HepG2 (cell line): ENCODE results near the gene CHPF. TPM values are rescaled to one million over a fixed set of nuclear protein-coding genes. Genes with fewer than 3 reads are reported as not detected.

ENCODE experiments used
- ATRX ChIP-seq: sonication (generic); formaldehyde crosslinking; IDR thresholded peaks from 2 replicates; pipeline ENCODE4 v1.4.0; 2020; ENCODE audit warnings: missing genetic modification reagents, borderline replicate concordance
- CHD2 ChIP-seq: IDR thresholded peaks from 2 replicates; pipeline ENCODE4 v1.6.1; 2011; ENCODE audit warnings: low read depth, low read length, improper control_type of control experiment
- FOXO1 ChIP-seq: sonication (generic); formaldehyde crosslinking; IDR thresholded peaks from 2 replicates; pipeline ENCODE4 v1.4.0; 2020; ENCODE audit warnings: missing genetic modification reagents
- GMEB1 ChIP-seq: sonication (generic); formaldehyde crosslinking; IDR thresholded peaks from 2 replicates; pipeline ENCODE4 v1.5.1; 2020; ENCODE audit warnings: missing genetic modification reagents, mild to moderate bottlenecking, borderline replicate concordance
- KDM4B ChIP-seq: sonication (generic); formaldehyde crosslinking; IDR thresholded peaks from 2 replicates; pipeline ENCODE4 v1.4.0; 2020; ENCODE audit warnings: missing genetic modification reagents
- KLF12 ChIP-seq: sonication (generic); formaldehyde crosslinking; IDR thresholded peaks from 2 replicates; pipeline ENCODE4 v1.4.0; 2020; ENCODE audit warnings: missing genetic modification reagents, borderline replicate concordance
- NCOA5 ChIP-seq: sonication (generic); formaldehyde crosslinking; IDR thresholded peaks from 2 replicates; pipeline ENCODE4 v1.4.0; 2020; ENCODE audit warnings: missing genetic modification reagents
- POLR2G ChIP-seq: fragments of 200-400 bp; formaldehyde crosslinking; IDR thresholded peaks from 2 replicates; pipeline ENCODE4 v1.6.1; 2018; ENCODE audit warnings: mild to moderate bottlenecking, low read depth, low read length, moderate library complexity
- SNAPC2 ChIP-seq: sonication (generic); formaldehyde crosslinking; IDR thresholded peaks from 2 replicates; pipeline ENCODE4 v1.8.1; 2022; ENCODE audit warnings: mild to moderate bottlenecking, missing genetic modification reagents
- SP140L ChIP-seq: sonication (generic); formaldehyde crosslinking; IDR thresholded peaks from 2 replicates; pipeline ENCODE4 v1.4.0; 2020; ENCODE audit warnings: missing genetic modification reagents, borderline replicate concordance
- ZFP36L2 ChIP-seq: sonication (generic); formaldehyde crosslinking; IDR thresholded peaks from 2 replicates; pipeline ENCODE4 v1.4.0; 2020; ENCODE audit warnings: missing genetic modification reagents
- ZNF121 ChIP-seq: sonication (generic); formaldehyde crosslinking; IDR thresholded peaks from 2 replicates; pipeline ENCODE4 v1.5.0; 2020; ENCODE audit warnings: mild to moderate bottlenecking, missing genetic modification reagents
- ZNF30 ChIP-seq: sonication (generic); formaldehyde crosslinking; IDR thresholded peaks from 2 replicates; pipeline ENCODE4 v1.5.0; 2020; ENCODE audit warnings: mild to moderate bottlenecking, missing genetic modification reagents
- ZNF33B ChIP-seq: sonication (generic); formaldehyde crosslinking; IDR thresholded peaks from 2 replicates; pipeline ENCODE4 v1.5.1; 2020; ENCODE audit warnings: mild to moderate bottlenecking, missing genetic modification reagents
- ZNF512 ChIP-seq: sonication (generic); formaldehyde crosslinking; IDR thresholded peaks from 2 replicates; pipeline ENCODE4 v1.4.0; 2020; ENCODE audit warnings: mild to moderate bottlenecking, missing genetic modification reagents
- ZNF543 ChIP-seq: sonication (generic); formaldehyde crosslinking; IDR thresholded peaks from 2 replicates; pipeline ENCODE4 v1.4.0; 2020; ENCODE audit warnings: mild to moderate bottlenecking, missing genetic modification reagents
- ZNF780A ChIP-seq: sonication (generic); formaldehyde crosslinking; IDR thresholded peaks from 2 replicates; pipeline ENCODE4 v1.8.0; 2022; ENCODE audit warnings: mild to moderate bottlenecking, missing genetic modification reagents, moderate library complexity
- polyA plus RNA-seq, 8 experiments: library from polyadenylated mRNA; depleted of rRNA in 3 of 8; stranded (reverse) in 7 of 8; unstranded in 1 of 8; fragments of >200 nt; fragmentation: Illumina TruSeq in 4 of 8; extraction: Trizol in 4 of 8; gene quantifications; 2 replicates each; pipeline versions ENCODE4 v1.2.1 to v1.2.3, GENCODE V29; 2011 to 2016; ENCODE audit warnings: low read depth in 4 of 8, missing spikeins in 1 of 8, mixed read lengths in 1 of 8; ENCODE audit not compliant: insufficient read depth in 1 of 8
- total RNA-seq, 5 experiments: library from RNA; depleted of rRNA; stranded (reverse); fragments of >200 nt; fragmentation: Illumina TruSeq; extraction: Trizol; gene quantifications; 2 replicates each; pipeline ENCODE4 v1.2.3, GENCODE V29; 2016; ENCODE audit warnings: low read depth in 1 of 5
- TF ChIP-seq, protein P1 (sequence below): sonication (generic); formaldehyde crosslinking; conservative IDR thresholded peaks from 2 replicates; pipeline ENCODE4 v1.8.1; 2023; ENCODE audit warnings: missing genetic modification reagents
- TF ChIP-seq, protein P2 (sequence below): sonication (generic); formaldehyde crosslinking; IDR thresholded peaks from 2 replicates; pipeline ENCODE4; 2020; ENCODE audit warnings: missing genetic modification reagents, mild to moderate bottlenecking, borderline replicate concordance
- TF ChIP-seq, protein P3 (sequence below): sonication (generic); formaldehyde crosslinking; IDR thresholded peaks from 2 replicates; pipeline ENCODE4 v1.4.0; 2020; ENCODE audit warnings: low read depth, mild to moderate bottlenecking, missing genetic modification reagents
- TF ChIP-seq, protein P4 (sequence below): sonication (generic); formaldehyde crosslinking; IDR thresholded peaks from 2 replicates; pipeline ENCODE4 v1.4.0; 2020; ENCODE audit warnings: mild to moderate bottlenecking, missing genetic modification reagents

The CHPF gene
- total and polyA plus RNA-seq, 2 of the 13 experiments (the other 11 are each of a cell fraction or from before 2014, with no cell fraction given) = 79.6 to 111 TPM

GRCh38 chr2:219541611-219542180, 1.9 kb downstream of the CHPF start (continued):
- TF ChIP-seq SNAPC2 (CRISPR knock-in tag) (no peak), NCOA5 (CRISPR knock-in tag) (no peak), CHD2 (no peak), ATRX (no peak), GMEB1 (CRISPR knock-in tag) (peak; percentile 67; the same call in 1 of the 2 replicates), FOXO1 (CRISPR knock-in tag) (peak; percentile 49), ZNF33B (peak; percentile 54; the same call in 1 of the 2 replicates), ZNF30 (CRISPR knock-in tag) (no peak), KLF12 (CRISPR knock-in tag) (no peak), ZNF512 (CRISPR knock-in tag) (no peak), ZNF543 (CRISPR knock-in tag) (peak; percentile 91), ZNF780A (CRISPR knock-in tag) (peak; percentile 33; the same call in 1 of the 2 replicates), ZNF121 (CRISPR knock-in tag) (peak; percentile 60; the same call in 1 of the 2 replicates), SP140L (CRISPR knock-in tag) (no peak), POLR2G (no peak), KDM4B (CRISPR knock-in tag) (peak; percentile 86), ZFP36L2 (no peak; the same call in 1 of the 2 replicates)
- TF ChIP-seq, protein P1, sequence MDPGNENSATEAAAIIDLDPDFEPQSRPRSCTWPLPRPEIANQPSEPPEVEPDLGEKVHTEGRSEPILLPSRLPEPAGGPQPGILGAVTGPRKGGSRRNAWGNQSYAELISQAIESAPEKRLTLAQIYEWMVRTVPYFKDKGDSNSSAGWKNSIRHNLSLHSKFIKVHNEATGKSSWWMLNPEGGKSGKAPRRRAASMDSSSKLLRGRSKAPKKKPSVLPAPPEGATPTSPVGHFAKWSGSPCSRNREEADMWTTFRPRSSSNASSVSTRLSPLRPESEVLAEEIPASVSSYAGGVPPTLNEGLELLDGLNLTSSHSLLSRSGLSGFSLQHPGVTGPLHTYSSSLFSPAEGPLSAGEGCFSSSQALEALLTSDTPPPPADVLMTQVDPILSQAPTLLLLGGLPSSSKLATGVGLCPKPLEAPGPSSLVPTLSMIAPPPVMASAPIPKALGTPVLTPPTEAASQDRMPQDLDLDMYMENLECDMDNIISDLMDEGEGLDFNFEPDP (CRISPR knock-in tag) = no peak
- TF ChIP-seq, protein P2, sequence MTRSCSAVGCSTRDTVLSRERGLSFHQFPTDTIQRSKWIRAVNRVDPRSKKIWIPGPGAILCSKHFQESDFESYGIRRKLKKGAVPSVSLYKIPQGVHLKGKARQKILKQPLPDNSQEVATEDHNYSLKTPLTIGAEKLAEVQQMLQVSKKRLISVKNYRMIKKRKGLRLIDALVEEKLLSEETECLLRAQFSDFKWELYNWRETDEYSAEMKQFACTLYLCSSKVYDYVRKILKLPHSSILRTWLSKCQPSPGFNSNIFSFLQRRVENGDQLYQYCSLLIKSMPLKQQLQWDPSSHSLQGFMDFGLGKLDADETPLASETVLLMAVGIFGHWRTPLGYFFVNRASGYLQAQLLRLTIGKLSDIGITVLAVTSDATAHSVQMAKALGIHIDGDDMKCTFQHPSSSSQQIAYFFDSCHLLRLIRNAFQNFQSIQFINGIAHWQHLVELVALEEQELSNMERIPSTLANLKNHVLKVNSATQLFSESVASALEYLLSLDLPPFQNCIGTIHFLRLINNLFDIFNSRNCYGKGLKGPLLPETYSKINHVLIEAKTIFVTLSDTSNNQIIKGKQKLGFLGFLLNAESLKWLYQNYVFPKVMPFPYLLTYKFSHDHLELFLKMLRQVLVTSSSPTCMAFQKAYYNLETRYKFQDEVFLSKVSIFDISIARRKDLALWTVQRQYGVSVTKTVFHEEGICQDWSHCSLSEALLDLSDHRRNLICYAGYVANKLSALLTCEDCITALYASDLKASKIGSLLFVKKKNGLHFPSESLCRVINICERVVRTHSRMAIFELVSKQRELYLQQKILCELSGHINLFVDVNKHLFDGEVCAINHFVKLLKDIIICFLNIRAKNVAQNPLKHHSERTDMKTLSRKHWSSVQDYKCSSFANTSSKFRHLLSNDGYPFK (CRISPR knock-in tag) = peak; percentile 88
- TF ChIP-seq, protein P3, sequence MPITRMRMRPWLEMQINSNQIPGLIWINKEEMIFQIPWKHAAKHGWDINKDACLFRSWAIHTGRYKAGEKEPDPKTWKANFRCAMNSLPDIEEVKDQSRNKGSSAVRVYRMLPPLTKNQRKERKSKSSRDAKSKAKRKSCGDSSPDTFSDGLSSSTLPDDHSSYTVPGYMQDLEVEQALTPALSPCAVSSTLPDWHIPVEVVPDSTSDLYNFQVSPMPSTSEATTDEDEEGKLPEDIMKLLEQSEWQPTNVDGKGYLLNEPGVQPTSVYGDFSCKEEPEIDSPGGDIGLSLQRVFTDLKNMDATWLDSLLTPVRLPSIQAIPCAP = 0 out of 2 replicates have a peak, but pooled peaks have one; percentile 39
- TF ChIP-seq, protein P4, sequence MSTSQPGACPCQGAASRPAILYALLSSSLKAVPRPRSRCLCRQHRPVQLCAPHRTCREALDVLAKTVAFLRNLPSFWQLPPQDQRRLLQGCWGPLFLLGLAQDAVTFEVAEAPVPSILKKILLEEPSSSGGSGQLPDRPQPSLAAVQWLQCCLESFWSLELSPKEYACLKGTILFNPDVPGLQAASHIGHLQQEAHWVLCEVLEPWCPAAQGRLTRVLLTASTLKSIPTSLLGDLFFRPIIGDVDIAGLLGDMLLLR (CRISPR knock-in tag) = peak; percentile 92
